Fibroblast of pulmonary artery (primary cell): Measurements from ENCODE around the gene SLC39A11.
A peak's percentile ranks its signal among the peaks of the same experiment; 100 is the strongest.
"Not testable (repeated sequence)": the region's sequence is repeated elsewhere in the genome, so short reads cannot be mapped to it uniquely, and the experiment has no call there.

Experiments
- DNase-seq: peaks from one replicate; pipeline ENCODE4 v3.0.0-alpha.2; 2010; ENCODE audit warnings: low read depth
- H3K4me3 ChIP-seq: replicated peaks from 2 replicates; pipeline ENCODE4 v1.5.1; 2011; ENCODE audit warnings: low read depth, mild to moderate bottlenecking, control low read depth, low read length, moderate library complexity
- CTCF ChIP-seq: IDR thresholded peaks from 2 replicates; pipeline ENCODE4 v1.5.1; 2011; ENCODE audit warnings: mild to moderate bottlenecking, control low read depth, low read length, inconsistent platforms; ENCODE audit errors: missing control alignments

SLC39A11 gene

GRCh38 chr17:73071066-73071999, 21.2 kb downstream of the SLC39A11 start:
- peak; percentile 41 for DNase-seq
- no peak overlapping the region for H3K4me3 ChIP-seq
- TF ChIP-seq CTCF, result no peak

- DNase-seq, result no peak
- TF ChIP-seq CTCF, result no peak
- H3K4me3 ChIP-seq, result no peak overlapping the region
Measured at GRCh38 chr17:73069841-73070240, 22.6 kb downstream of the SLC39A11 start.

- no peak for TF ChIP-seq CTCF
- H3K4me3 ChIP-seq, result no peak overlapping the region
- no peak for DNase-seq
Measured at GRCh38 chr17:73069164-73069770, 23.2 kb downstream of the SLC39A11 start.

- no peak overlapping the region for H3K4me3 ChIP-seq
- no peak for TF ChIP-seq CTCF
- peak; percentile 69 for DNase-seq
Measured at GRCh38 chr17:73068322-73069153, 23.9 kb downstream of the SLC39A11 start.

- H3K4me3 ChIP-seq, result not testable (repeated sequence)
- peak; percentile 39 for DNase-seq
Measured at GRCh38 chr17:73067699-73068098, 24.8 kb downstream of the SLC39A11 start.

GRCh38 chr17:73067075-73067474, 25.4 kb downstream of the SLC39A11 start:
- TF ChIP-seq CTCF, result no peak
- no peak for DNase-seq
- no peak overlapping the region for H3K4me3 ChIP-seq

GRCh38 chr17:73066148-73066884, 26.2 kb downstream of the SLC39A11 start:
- no peak for DNase-seq
- no peak overlapping the region for H3K4me3 ChIP-seq
- no peak for TF ChIP-seq CTCF
